T47D (cell line): ENCODE results near the gene PRSS36.
A peak's percentile ranks its signal among the peaks of the same experiment; 100 is the strongest.

Experiments used
- DNase-seq, 2 experiments: peaks; one replicate each; pipeline versions ENCODE4 v3.0.0 to v3.0.0-alpha.2; 2011 to 2012; ENCODE audit warnings: low read depth in 1 of 2, low spot score in 1 of 2
- JUND ChIP-seq: IDR thresholded peaks from 2 replicates; pipeline ENCODE4 v1.6.1; 2012; ENCODE audit warnings: low read depth
- in situ Hi-C: cut with HindIII; loops from 2 replicates; pipeline ENCODE4 v1.10.0; 2016; ENCODE audit warnings: low sequenced_read_pairs, low pct_unique_long_range_greater_than_20kb

The PRSS36 gene

GRCh38 chr16:31189412-31189778, 39.5 kb upstream of the PRSS36 start:
- TF ChIP-seq JUND: no peak
- no peak for DNase-seq
- in situ Hi-C loops: no loop called here

GRCh38 chr16:31188450-31189411, 38.9 kb upstream of the PRSS36 start:
- in situ Hi-C loops: no loop called here
- DNase-seq: no peak
- TF ChIP-seq JUND: no peak

GRCh38 chr16:31187808-31188189, 37.9 kb upstream of the PRSS36 start:
- DNase-seq: no peak
- no peak for TF ChIP-seq JUND
- in situ Hi-C loops: no loop called here

GRCh38 chr16:31186930-31187807, 37.3 kb upstream of the PRSS36 start:
- no peak for TF ChIP-seq JUND
- no peak for DNase-seq
- in situ Hi-C loops: no loop called here

GRCh38 chr16:31186176-31186575, 36.3 kb upstream of the PRSS36 start:
- in situ Hi-C loops: no loop called here
- no peak for DNase-seq
- no peak for TF ChIP-seq JUND

- no peak for DNase-seq
- in situ Hi-C loops: no loop called here
- TF ChIP-seq JUND: no peak
Measured at GRCh38 chr16:31185339-31185738, 35.5 kb upstream of the PRSS36 start.

GRCh38 chr16:31184888-31185287, 35.0 kb upstream of the PRSS36 start:
- DNase-seq: no peak
- in situ Hi-C loops: no loop called here
- TF ChIP-seq JUND: no peak

- no peak for TF ChIP-seq JUND
- in situ Hi-C loops: no loop called here
- no peak for DNase-seq
Measured at GRCh38 chr16:31183432-31184428, 33.9 kb upstream of the PRSS36 start.

GRCh38 chr16:31182391-31182790, 32.5 kb upstream of the PRSS36 start:
- TF ChIP-seq JUND: no peak
- in situ Hi-C loops: no loop called here
- DNase-seq: no peak

GRCh38 chr16:31181102-31181830, 31.4 kb upstream of the PRSS36 start:
- DNase-seq: no peak
- no peak for TF ChIP-seq JUND
- in situ Hi-C loops: no loop called here

- TF ChIP-seq JUND: peak; percentile 57
- in situ Hi-C loops: no loop called here
- peak; percentile 91 to 93 for DNase-seq
Measured at GRCh38 chr16:31179747-31180459, 30.0 kb upstream of the PRSS36 start, which contains the start of gene FUS. Gene FUS, plus strand, starts transcription at chr16:31180139. Its CDS starts 76 bp downstream, at chr16:31180215.
